Ishikawa (cell line): ENCODE data around the gene KDM2B.

Experiments used
- CEBPB ChIP-seq: IDR thresholded peaks from 2 replicates; pipeline ENCODE4 v1.6.1; 2012
- EP300 ChIP-seq: IDR thresholded peaks from 2 replicates; pipeline ENCODE4 v1.6.1; 2012; ENCODE audit warnings: borderline replicate concordance
- FOXM1 ChIP-seq: IDR thresholded peaks from 2 replicates; pipeline ENCODE4 v1.6.1; 2012; ENCODE audit warnings: low read depth, borderline replicate concordance
- MAX ChIP-seq: IDR thresholded peaks from 2 replicates; pipeline ENCODE4 v1.6.1; 2012
- RAD21 ChIP-seq: IDR thresholded peaks from 2 replicates; pipeline ENCODE4 v1.6.1; 2012; ENCODE audit warnings: low read depth
- REST ChIP-seq: IDR thresholded peaks from 2 replicates; pipeline ENCODE4 v1.6.1; 2012; ENCODE audit warnings: low read depth, mild to moderate bottlenecking
- TAF1 ChIP-seq: IDR thresholded peaks from 2 replicates; pipeline ENCODE4 v1.6.1; 2012; ENCODE audit warnings: low read depth, mild to moderate bottlenecking
- YY1 ChIP-seq: IDR thresholded peaks from 2 replicates; pipeline ENCODE4 v1.6.1; 2012; ENCODE audit warnings: low read depth

GRCh38 chr12:121483949-121484348 lies 96.9 kb downstream of the KDM2B start:
- TF ChIP-seq REST, result no peak
- no peak for TF ChIP-seq RAD21
- no peak for TF ChIP-seq TAF1
- TF ChIP-seq EP300, result no peak
- no peak for TF ChIP-seq MAX
- TF ChIP-seq CEBPB, result no peak
- TF ChIP-seq FOXM1, result no peak
- no peak for TF ChIP-seq YY1
